Panc1 (cell line): Measurements from ENCODE around the gene LRRN3. TPM values are rescaled to one million over a fixed set of nuclear protein-coding genes. Genes with fewer than 3 reads are reported as not detected.

Source experiments
- ATAC-seq: fragments of 200-7000 bp; cut with Tn5 transposase; 2 replicates; pipeline ENCODE4 v1.9.1; 2020; ENCODE audit warnings: mild to moderate bottlenecking, moderate library complexity
- BruUV-seq: library from RNA; stranded (reverse); fragments of 400-500 nt; replicated peaks from 2 replicates; lab custom pipeline; 2021; lab: Mats Ljungman, UMichigan
- CTCF ChIA-PET: fragments of 300-600 bp; sonication (Branson Sonifier 250); formaldehyde crosslinking; loops from one replicate; lab custom pipeline; 2022; ENCODE audit warnings: antibody characterized with exemption; lab: Charles Lee
- POLR2A ChIA-PET: fragments of 300-600 bp; sonication (Branson Sonifier 250); formaldehyde crosslinking; loops from one replicate; lab custom pipeline; 2022; ENCODE audit warnings: antibody characterized with exemption; lab: Charles Lee
- DNase-seq: peaks from one replicate; pipeline ENCODE4 v3.0.0-alpha.2; 2010; ENCODE audit warnings: low read depth, low spot score
- H3K27ac ChIP-seq: 2 replicates; pipeline ENCODE4 v1.5.1; 2011; ENCODE audit warnings: mild to moderate bottlenecking, low read length, inconsistent platforms
- H3K27me3 ChIP-seq: fragments of 200-500 bp; sonication (Bioruptor generic); 2 replicates; pipeline ENCODE4 v1.6.0; 2014; ENCODE audit warnings: low read length, inconsistent platforms; ENCODE audit not compliant: control insufficient read depth, insufficient read depth
- H3K36me3 ChIP-seq: fragments of 200-500 bp; sonication (Bioruptor generic); 2 replicates; pipeline ENCODE4 v1.5.1; 2014; ENCODE audit warnings: inconsistent platforms, mild to moderate bottlenecking, low read length, moderate library complexity; ENCODE audit not compliant: control insufficient read depth, insufficient read depth
- H3K4me1 ChIP-seq: 2 replicates; pipeline ENCODE4 v1.5.1; 2011; ENCODE audit warnings: inconsistent platforms, mild to moderate bottlenecking, low read length, moderate library complexity; ENCODE audit not compliant: control insufficient read depth, insufficient read depth
- H3K4me3 ChIP-seq, 2 experiments: 2 replicates each; pipeline ENCODE4 v1.5.1; 2011 to 2012; ENCODE audit warnings: low read depth in 2 of 2, low read length in 2 of 2, mild to moderate bottlenecking in 2 of 2, inconsistent platforms in 1 of 2, moderate library complexity in 1 of 2
- H3K9me3 ChIP-seq: fragments of 200-500 bp; sonication (Bioruptor generic); 2 replicates; pipeline ENCODE4 v1.5.1; 2014; ENCODE audit warnings: low read depth, mild to moderate bottlenecking, inconsistent platforms, low read length, moderate library complexity; ENCODE audit not compliant: control insufficient read depth, insufficient read depth
- POLR2AphosphoS5 ChIP-seq: IDR thresholded peaks from 2 replicates; pipeline ENCODE4 v1.6.1; 2012; ENCODE audit warnings: mild to moderate bottlenecking, low read depth, low read length, moderate library complexity
- SIN3A ChIP-seq: IDR thresholded peaks from 2 replicates; pipeline ENCODE4 v1.6.1; 2012; ENCODE audit warnings: low read depth, mild to moderate bottlenecking, low read length, moderate library complexity, borderline replicate concordance; ENCODE audit not compliant: insufficient read depth
- TCF7L2 ChIP-seq: IDR thresholded peaks from 2 replicates; pipeline ENCODE4 v1.6.1; 2011; ENCODE audit warnings: mild to moderate bottlenecking, low read depth, low read length, inconsistent platforms
- in situ Hi-C: cut with HindIII; loops from 2 replicates; pipeline ENCODE4 v1.10.0; 2016; ENCODE audit warnings: low sequenced_read_pairs, low pct_unique_long_range_greater_than_20kb
- intact Hi-C: fragments of 100-400 bp; cut with micrococcal nuclease; formaldehyde crosslinking; loops from one replicate; pipeline ENCODE4 v1.10.0; 2022; ENCODE audit not compliant: unreplicated experiment
- total RNA-seq: library from RNA; stranded (reverse); gene quantifications from one replicate; pipeline ENCODE4 v1.2.1, GENCODE V29; 2021; ENCODE audit not compliant: unreplicated experiment
- TF ChIP-seq, protein P1 (sequence below), 2 experiments: IDR thresholded peaks; 2 replicates each; pipeline ENCODE4 v1.6.1; 2011 to 2012; ENCODE audit warnings: low read depth in 2 of 2, control low read depth in 1 of 2, low read length in 1 of 2, mild to moderate bottlenecking in 1 of 2, moderate library complexity in 1 of 2; ENCODE audit not compliant: insufficient read depth in 1 of 2
- TF ChIP-seq, protein P2 (sequence below): fragments of 450-650 bp; IDR thresholded peaks from 2 replicates; pipeline ENCODE4 v1.5.1; 2017; ENCODE audit warnings: mild to moderate bottlenecking

Gene LRRN3
- total RNA-seq, 1 experiment from 2014 or later, result 0.15 TPM

DNA sequence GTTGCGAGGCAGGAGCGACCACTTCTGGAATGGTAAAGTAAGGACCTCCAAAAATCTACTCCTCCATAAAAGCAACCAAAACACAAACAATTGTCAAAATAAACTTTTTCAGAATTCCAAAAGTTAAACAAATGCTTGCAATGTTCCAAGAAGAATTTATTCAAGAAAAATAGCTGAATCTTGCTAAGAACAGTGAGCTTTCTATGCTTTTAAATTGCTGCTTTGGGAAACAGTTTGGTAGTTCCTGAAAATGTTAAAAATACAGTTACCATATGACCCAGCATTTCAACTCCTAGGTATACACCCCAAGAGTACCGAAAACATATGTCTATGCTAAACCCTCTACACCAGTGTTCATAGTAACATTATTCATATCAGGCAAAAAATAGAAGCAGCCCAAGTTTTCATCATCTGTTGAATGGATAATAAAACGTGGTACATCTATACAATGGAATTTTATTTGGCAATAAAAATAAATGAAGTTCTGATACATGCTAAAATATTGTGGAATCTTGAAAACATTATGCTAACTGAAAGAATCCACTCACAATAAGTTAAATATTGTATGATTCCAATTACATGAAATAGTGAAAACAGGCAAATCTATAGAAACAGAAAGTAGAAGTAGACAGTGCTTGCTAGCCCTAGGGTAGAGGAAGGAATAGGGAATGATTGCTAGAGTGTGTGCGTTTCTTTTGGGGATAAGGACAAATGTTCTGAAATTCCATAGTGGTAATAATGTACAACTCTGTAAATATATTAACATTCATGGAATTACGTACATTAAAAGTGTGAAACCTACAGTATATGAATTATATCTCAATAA lies 57.0 kb downstream of the LRRN3 start:
- H3K4me1 ChIP-seq, result no peaks in the 10 kb centered on the region
- TF ChIP-seq POLR2AphosphoS5 (no peak), SIN3A (no peak), TCF7L2 (no peak)
- TF ChIP-seq, protein P1, sequence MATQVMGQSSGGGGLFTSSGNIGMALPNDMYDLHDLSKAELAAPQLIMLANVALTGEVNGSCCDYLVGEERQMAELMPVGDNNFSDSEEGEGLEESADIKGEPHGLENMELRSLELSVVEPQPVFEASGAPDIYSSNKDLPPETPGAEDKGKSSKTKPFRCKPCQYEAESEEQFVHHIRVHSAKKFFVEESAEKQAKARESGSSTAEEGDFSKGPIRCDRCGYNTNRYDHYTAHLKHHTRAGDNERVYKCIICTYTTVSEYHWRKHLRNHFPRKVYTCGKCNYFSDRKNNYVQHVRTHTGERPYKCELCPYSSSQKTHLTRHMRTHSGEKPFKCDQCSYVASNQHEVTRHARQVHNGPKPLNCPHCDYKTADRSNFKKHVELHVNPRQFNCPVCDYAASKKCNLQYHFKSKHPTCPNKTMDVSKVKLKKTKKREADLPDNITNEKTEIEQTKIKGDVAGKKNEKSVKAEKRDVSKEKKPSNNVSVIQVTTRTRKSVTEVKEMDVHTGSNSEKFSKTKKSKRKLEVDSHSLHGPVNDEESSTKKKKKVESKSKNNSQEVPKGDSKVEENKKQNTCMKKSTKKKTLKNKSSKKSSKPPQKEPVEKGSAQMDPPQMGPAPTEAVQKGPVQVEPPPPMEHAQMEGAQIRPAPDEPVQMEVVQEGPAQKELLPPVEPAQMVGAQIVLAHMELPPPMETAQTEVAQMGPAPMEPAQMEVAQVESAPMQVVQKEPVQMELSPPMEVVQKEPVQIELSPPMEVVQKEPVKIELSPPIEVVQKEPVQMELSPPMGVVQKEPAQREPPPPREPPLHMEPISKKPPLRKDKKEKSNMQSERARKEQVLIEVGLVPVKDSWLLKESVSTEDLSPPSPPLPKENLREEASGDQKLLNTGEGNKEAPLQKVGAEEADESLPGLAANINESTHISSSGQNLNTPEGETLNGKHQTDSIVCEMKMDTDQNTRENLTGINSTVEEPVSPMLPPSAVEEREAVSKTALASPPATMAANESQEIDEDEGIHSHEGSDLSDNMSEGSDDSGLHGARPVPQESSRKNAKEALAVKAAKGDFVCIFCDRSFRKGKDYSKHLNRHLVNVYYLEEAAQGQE (IDR thresholded peaks at IDR 0.05; ENCODE audit: insufficient read depth in 1 of 2, low read depth in 2 of 2, low read length in 1 of 2), result no peak
- TF ChIP-seq, protein P2, sequence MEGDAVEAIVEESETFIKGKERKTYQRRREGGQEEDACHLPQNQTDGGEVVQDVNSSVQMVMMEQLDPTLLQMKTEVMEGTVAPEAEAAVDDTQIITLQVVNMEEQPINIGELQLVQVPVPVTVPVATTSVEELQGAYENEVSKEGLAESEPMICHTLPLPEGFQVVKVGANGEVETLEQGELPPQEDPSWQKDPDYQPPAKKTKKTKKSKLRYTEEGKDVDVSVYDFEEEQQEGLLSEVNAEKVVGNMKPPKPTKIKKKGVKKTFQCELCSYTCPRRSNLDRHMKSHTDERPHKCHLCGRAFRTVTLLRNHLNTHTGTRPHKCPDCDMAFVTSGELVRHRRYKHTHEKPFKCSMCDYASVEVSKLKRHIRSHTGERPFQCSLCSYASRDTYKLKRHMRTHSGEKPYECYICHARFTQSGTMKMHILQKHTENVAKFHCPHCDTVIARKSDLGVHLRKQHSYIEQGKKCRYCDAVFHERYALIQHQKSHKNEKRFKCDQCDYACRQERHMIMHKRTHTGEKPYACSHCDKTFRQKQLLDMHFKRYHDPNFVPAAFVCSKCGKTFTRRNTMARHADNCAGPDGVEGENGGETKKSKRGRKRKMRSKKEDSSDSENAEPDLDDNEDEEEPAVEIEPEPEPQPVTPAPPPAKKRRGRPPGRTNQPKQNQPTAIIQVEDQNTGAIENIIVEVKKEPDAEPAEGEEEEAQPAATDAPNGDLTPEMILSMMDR, result no peak
- ChIA-PET CTCF (no interaction called here), POLR2A (no interaction called here)
- H3K27ac ChIP-seq, result no peak overlapping the region
- H3K27me3 ChIP-seq, result no peaks in the 10 kb centered on the region
- BruUV-seq, result no TSS peak
- intact Hi-C loops, result no loop called here
- DNase-seq (no peak), ATAC-seq (no peak)
- no peaks in the 10 kb centered on the region for H3K9me3 ChIP-seq
- H3K36me3 ChIP-seq, result no peaks in the 10 kb centered on the region
- H3K4me3 ChIP-seq, result no peak overlapping the region
- in situ Hi-C loops, result no loop called here

DNA sequence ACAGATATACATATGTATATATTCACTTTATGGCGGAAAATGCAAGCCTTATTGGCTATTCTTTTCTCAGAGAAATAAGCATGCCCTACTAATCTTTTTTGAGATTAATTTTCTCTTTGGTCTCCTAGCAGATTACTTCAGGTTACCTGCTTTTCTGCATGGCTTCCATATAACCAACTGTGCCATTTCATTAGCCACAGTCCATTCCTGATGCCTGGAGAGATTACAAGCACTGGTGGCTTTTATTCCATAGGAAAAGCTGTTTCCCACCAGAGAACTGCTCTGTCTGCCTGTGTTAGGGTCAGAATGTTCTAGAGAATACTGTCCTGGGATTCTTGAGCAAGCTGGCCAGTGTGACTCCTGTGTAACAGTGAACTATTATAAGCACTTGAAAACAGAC lies 59.8 kb downstream of the LRRN3 start:
- intact Hi-C loops (no loop called here), in situ Hi-C loops (no loop called here)
- Histone ChIP-seq H3K4me1 (no peaks in the 10 kb centered on the region), H3K27me3 (no peaks in the 10 kb centered on the region), H3K36me3 (no peaks in the 10 kb centered on the region), H3K4me3 (no peak overlapping the region), H3K27ac (no peak overlapping the region), H3K9me3 (no peaks in the 10 kb centered on the region)
- ATAC-seq (no peak), DNase-seq (no peak)
- POLR2A ChIA-PET, result no interaction called here
- TF ChIP-seq, protein P1 (IDR thresholded peaks at IDR 0.05; ENCODE audit: insufficient read depth in 1 of 2, low read depth in 2 of 2, low read length in 1 of 2), result no peak
- no peak for TF ChIP-seq POLR2AphosphoS5
- no peak for TF ChIP-seq SIN3A
- TF ChIP-seq, protein P2, result no peak
- TF ChIP-seq TCF7L2, result no peak
- no TSS peak for BruUV-seq
- CTCF ChIA-PET, result no interaction called here
